Aorta (tissue), 5 donors: ENCODE results near the gene BMS1. TPM values are rescaled to one million over a fixed set of nuclear protein-coding genes. Genes with fewer than 3 reads are reported as not detected.

ENCODE experiments used
- ATAC-seq: fragments of 200-7000 bp; cut with Tn5 transposase; one replicate; pipeline ENCODE4 v1.9.1; 2022; ENCODE audit warnings: moderate library complexity; ENCODE audit not compliant: low FRiP score
- DNase-seq, 2 donors: peaks; one replicate each; pipeline ENCODE4 v3.0.0-alpha.2; 2020
- H3K27ac ChIP-seq, 2 donors: one replicate each; pipeline ENCODE4 v1.5.1; 2013; ENCODE audit warnings: low read length in 2 of 2, mild to moderate bottlenecking in 2 of 2, moderate library complexity in 2 of 2, control low read depth in 1 of 2, inconsistent platforms in 1 of 2, low read depth in 1 of 2
- H3K27me3 ChIP-seq, 2 donors: one replicate each; pipeline ENCODE4 v1.6.1; 2013; ENCODE audit warnings: control low read depth in 1 of 2, low read length in 1 of 2, mild to moderate bottlenecking in 1 of 2, moderate library complexity in 1 of 2; ENCODE audit not compliant: insufficient read depth in 2 of 2, control insufficient read depth in 1 of 2
- H3K36me3 ChIP-seq, 2 donors: one replicate each; pipeline ENCODE4 v1.6.1; 2013; ENCODE audit warnings: control low read depth in 1 of 2, low read length in 1 of 2, mild to moderate bottlenecking in 1 of 2; ENCODE audit not compliant: insufficient read depth in 2 of 2, control insufficient read depth in 1 of 2
- H3K4me1 ChIP-seq, 2 donors: one replicate each; pipeline ENCODE4 v1.6.1; 2013; ENCODE audit warnings: low read length in 2 of 2, control low read depth in 1 of 2, mild to moderate bottlenecking in 1 of 2, moderate library complexity in 1 of 2; ENCODE audit not compliant: insufficient read depth in 2 of 2, control insufficient read depth in 1 of 2
- H3K4me3 ChIP-seq, 2 donors: one replicate each; pipeline ENCODE4 v1.5.1; 2013; ENCODE audit warnings: low read length in 2 of 2, control low read depth in 1 of 2, mild to moderate bottlenecking in 1 of 2
- H3K9me3 ChIP-seq: one replicate; pipeline ENCODE4 v1.6.1; 2013; ENCODE audit warnings: mild to moderate bottlenecking, low read length; ENCODE audit not compliant: control insufficient read depth
- WGBS, 2 donors: extraction: QIAGEN DNeasy Blood & Tissue Kit; methylation state at CpG; one replicate each; pipeline ENCODE4 v1.1.7; 2013; 5-methylcytosine and 5-hydroxymethylcytosine counted together
- intact Hi-C, 2 donors: fragments of 100-400 bp; cut with DNase I; formaldehyde crosslinking; loops; one replicate each; pipeline versions ENCODE4 v1.14.2 to v1.15.0; 2022
- polyA plus RNA-seq, 2 donors: library from polyadenylated mRNA; stranded (reverse); fragments of 200-250 nt; gene quantifications; one replicate each; pipeline ENCODE4 v1.2.3, GENCODE V29; 2013
- total RNA-seq, 2 donors: library from RNA; stranded (reverse); fragmentation: NEBNext Ultra II Directional; extraction: Animal tissue kit (Norgen Biotek cat#: 25700); gene quantifications; one replicate each; pipeline ENCODE4 v1.2.1, GENCODE V29; 2021
- donor health status: healthy with polysubstance abuse.
- donor health status: Bipolar disorder and iron deficiency.
- donor health status: DM: no; HTN: no; CAD: no.
- donor health status: DM: no; HTN: no; CAD: no.
- donor health status: DM: yes; HTN: yes; CAD: no.

BMS1 gene
- total and polyA plus RNA-seq, 4 donors, result 4.3 to 13.4 (median 10.7) TPM

DNA sequence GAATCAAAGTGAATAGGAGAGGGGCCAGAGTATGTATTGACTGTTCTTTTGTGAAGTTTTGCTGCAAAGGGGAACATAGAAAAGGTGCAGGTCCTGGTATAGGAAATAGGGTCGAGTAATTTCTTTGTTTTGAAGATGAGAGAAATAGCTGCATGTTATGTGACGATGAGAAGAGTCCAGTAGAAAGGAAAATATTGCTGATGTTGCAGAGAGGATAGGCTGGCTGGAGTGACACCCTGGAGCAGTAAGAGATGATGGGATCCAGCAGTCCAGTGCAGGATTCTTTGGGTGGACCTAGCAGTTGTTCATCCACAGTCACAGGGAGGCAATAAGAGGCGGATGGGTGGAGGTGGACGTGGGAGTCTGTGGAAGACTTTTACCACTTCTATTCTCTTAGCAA is 2.1 kb upstream of the BMS1 start:
- Histone ChIP-seq H3K9me3 (no peaks in the 10 kb centered on the region), H3K36me3 (no peaks in the 10 kb centered on the region), H3K4me1 (no peaks in the 10 kb centered on the region), H3K27ac (no peak overlapping the region), H3K27me3 (no peaks in the 10 kb centered on the region), H3K4me3 (no peak overlapping the region)
- ATAC-seq (no peak), DNase-seq (no peak)
- intact Hi-C loops, result loop anchor here in 1 of 2 donors (10.0 kb wide), 1 partner anchor 354 kb away; the partner anchor contains the start of gene CSGALNACT2
- WGBS, 2 donors, result 83 to 85% methylated on average over 4 of the region's 4 CpGs

DNA sequence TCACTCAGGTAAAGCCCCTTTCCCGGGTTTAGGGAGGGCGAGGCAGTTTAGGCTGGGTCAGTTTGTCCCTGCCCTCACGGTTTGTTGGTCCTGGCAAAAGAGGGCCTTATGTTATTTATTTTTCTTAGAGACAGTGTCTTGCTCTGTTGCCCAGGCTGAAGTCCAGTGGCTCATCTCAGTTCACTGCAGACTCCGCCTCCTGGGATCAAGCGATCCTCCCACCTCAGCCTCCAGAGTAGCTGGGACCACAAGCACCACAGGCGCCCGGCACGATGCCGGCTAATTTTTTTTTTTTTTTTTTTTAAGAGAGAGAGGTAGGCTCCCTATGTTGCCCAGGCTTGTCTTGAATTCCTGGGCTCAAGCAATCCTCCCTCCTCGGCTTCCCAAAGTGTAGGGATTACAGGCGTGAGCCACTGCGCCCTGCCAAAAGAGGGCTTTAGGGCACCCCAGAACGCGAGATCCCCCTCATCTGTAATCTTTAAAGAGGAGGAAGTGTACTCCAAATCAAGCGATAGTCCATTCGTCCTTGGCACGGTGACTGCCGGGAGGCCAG is 626 bp upstream of the BMS1 start:
- Histone ChIP-seq H3K4me3 (peak overlapping the region; percentile 35 to 69), H3K27ac (peak overlapping the region; percentile 9 to 79), H3K4me1 (no peaks in the 10 kb centered on the region), H3K9me3 (no peaks in the 10 kb centered on the region), H3K36me3 (peaks cover 0 to 5% of the 10 kb centered on the region in 2 donors), H3K27me3 (no peaks in the 10 kb centered on the region)
- no peak for DNase-seq
- WGBS, 2 donors, result 29% methylated on average over 18 of the region's 18 CpGs
- intact Hi-C loops, result loop anchor here in 1 of 2 donors (2.0 to 10.0 kb wide), 2 partner anchors 27 to 353 kb away; partner anchors contain the start of gene CSGALNACT2
- ATAC-seq, result peak; percentile 47

DNA sequence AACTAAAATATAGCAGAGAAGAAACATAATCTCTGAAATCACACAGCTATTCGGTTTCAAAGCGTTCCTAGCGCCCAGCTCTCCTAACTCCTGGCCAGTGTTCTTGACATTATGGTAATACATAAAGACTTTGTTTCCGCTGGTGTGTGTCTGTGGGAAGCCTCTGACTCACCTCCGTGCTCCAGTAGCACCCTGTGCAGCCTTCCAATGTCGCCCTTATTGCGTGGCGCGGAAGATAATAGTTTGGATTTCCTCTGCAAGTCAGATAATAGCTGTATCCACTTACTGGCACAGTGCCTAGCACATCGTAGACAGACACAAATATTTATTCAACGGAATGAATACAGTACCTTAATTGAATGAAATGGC is 570 bp downstream of the BMS1 start:
- ATAC-seq, result no peak

DNA sequence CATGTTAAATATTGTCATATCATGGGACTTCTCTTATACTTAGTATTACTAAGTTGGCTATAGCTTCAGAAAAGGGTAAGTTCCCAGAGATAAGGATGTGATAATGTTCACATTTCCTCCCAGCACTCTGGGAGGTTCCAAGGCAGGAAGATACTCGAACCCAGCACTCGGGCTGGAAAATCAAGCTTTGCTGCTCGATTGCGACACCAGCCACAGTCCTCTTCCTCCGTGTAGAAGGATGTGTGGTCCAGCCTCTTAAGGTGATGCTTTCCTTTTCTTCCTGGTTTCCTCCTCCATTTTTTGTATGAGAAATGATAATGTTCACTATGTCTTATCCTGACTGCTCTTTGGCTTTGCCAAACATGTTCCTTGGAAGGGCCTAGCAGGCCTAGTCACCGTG is 3.2 kb downstream of the BMS1 start:
- Histone ChIP-seq H3K27ac (no peak overlapping the region), H3K4me3 (no peak overlapping the region), H3K36me3 (peaks cover 3 to 7% of the 10 kb centered on the region in 2 donors), H3K27me3 (no peaks in the 10 kb centered on the region), H3K9me3 (no peaks in the 10 kb centered on the region), H3K4me1 (no peaks in the 10 kb centered on the region)
- ATAC-seq, result no peak
- intact Hi-C loops, result loop anchor here in 1 of 2 donors (10.0 kb wide), 1 partner anchor 349 kb away; the partner anchor contains the start of gene CSGALNACT2
- WGBS, 2 donors, result 91 to 93% methylated on average over 6 of the region's 6 CpGs
- DNase-seq, result no peak

More for the DNA sequence above, 570 bp downstream of the BMS1 start:
- Histone ChIP-seq H3K27ac (no peak overlapping the region), H3K36me3 (peaks cover 0 to 5% of the 10 kb centered on the region in 2 donors), H3K27me3 (no peaks in the 10 kb centered on the region), H3K4me3 (peak overlapping the region; percentile 49 to 69), H3K9me3 (no peaks in the 10 kb centered on the region), H3K4me1 (no peaks in the 10 kb centered on the region)
- intact Hi-C loops, result loop anchor here in 1 of 2 donors (2.0 to 10.0 kb wide), 2 partner anchors 28 to 352 kb away; partner anchors contain the start of gene CSGALNACT2
- 1 to 2% methylated on average over 11 of the region's 11 CpGs for WGBS, 2 donors
- no peak for DNase-seq

DNA sequence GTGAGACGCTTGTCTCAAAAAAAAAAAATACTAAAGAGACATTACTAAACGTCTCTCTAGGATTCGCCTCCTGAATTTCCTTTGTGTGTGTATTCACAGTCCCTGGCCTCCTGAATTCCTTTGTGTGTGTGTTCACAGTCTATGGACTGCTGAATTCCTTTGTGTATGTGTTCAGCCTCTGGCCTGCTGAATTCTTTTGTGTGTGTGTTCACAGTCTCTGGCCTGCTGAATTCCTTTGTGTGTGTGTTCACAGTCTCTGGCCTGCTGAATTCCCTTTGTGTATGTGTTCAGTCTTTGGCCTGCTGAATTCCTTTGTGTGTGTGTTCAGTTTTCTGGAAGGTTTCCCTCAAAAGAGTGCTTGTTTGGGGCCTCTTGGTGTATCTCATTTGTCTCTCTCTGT is 8.2 kb downstream of the BMS1 start:
- intact Hi-C loops, result no loop called here
- H3K36me3 ChIP-seq, result peaks cover 16 to 23% of the 10 kb centered on the region in 2 donors
- no peak for ATAC-seq
- no peaks in the 10 kb centered on the region for H3K27me3 ChIP-seq
- no peak overlapping the region for H3K27ac ChIP-seq
- no peaks in the 10 kb centered on the region for H3K4me1 ChIP-seq
- WGBS, 2 donors, result 79 to 85% methylated on average over 3 of the region's 3 CpGs
- DNase-seq, result no peak
- no peaks in the 10 kb centered on the region for H3K9me3 ChIP-seq
- H3K4me3 ChIP-seq, result no peak overlapping the region

DNA sequence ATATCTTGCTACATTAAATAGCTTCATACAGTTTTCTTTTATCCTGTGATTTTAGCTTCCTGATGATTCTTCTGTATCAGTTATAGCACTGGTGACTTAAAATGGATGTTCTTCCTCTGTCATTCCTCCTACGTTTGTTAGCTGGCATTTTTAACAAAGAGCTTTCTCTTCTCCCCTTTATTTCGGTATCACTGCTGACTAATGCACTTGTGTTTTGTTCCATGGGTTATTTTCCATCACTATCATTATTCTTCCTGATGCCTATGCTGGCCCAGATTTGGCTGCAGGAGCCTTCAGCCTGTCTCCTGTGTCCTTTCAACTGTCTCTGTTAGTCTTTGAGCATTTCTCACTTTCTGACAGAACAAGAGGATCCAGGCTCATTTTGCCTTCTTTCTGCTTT is 13.1 kb downstream of the BMS1 start:
- 75 to 87% methylated on average over 2 of the region's 2 CpGs for WGBS, 2 donors
- DNase-seq (no peak), ATAC-seq (no peak)
- H3K9me3 ChIP-seq, result no peaks in the 10 kb centered on the region
- no peaks in the 10 kb centered on the region for H3K4me1 ChIP-seq
- H3K27me3 ChIP-seq, result no peaks in the 10 kb centered on the region
- H3K27ac ChIP-seq, result no peak overlapping the region
- peaks cover 28 to 31% of the 10 kb centered on the region in 2 donors for H3K36me3 ChIP-seq
- intact Hi-C loops, result no loop called here
- H3K4me3 ChIP-seq, result no peak overlapping the region

DNA sequence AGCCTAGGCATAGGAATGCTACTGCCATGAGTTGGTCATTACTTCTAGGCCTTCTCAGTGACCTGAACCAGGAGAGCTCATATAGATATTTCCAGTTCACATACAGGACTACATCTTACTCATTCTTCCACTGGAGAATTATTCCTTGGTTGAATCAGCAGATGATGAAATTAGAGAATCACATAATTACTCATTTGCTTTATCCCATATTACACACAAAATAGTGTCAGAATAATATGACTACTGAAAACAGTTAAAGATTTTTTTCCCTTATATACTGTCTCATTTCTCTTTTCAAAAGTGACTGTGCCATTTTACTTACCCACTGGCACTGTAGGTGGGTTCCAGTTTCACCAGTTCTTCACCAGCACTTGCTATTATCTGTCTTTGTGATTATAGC is 18.5 kb downstream of the BMS1 start:
- no peaks in the 10 kb centered on the region for H3K9me3 ChIP-seq
- no peaks in the 10 kb centered on the region for H3K27me3 ChIP-seq
- no peak overlapping the region for H3K4me3 ChIP-seq
- intact Hi-C loops, result no loop called here
- no peaks in the 10 kb centered on the region for H3K4me1 ChIP-seq
- no peak for ATAC-seq
- DNase-seq, result no peak
- H3K36me3 ChIP-seq, result peaks cover 11 to 19% of the 10 kb centered on the region in 2 donors
- no peak overlapping the region for H3K27ac ChIP-seq

DNA sequence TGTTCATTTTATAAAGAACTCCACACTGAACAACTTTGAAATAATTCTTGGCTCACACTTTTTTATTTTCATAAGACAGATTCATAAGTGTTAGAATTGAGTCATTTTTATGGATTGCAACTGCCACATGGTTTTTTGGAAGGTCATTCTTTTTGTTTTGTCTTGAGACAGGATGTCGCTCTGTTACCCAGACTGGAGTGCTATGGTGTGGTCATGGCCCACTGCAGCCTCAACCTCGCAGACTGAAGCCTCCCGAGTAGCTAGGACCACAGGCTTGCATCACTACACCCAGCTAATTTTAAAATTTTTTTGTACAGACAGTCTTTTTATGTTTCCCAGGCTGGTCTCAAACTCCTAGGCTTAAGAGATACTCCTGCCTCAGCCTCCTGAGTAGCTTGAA is 20.3 kb downstream of the BMS1 start:
- no peaks in the 10 kb centered on the region for H3K27me3 ChIP-seq
- no peak for ATAC-seq
- no peaks in the 10 kb centered on the region for H3K4me1 ChIP-seq
- intact Hi-C loops, result no loop called here
- H3K4me3 ChIP-seq, result no peak overlapping the region
- no peak for DNase-seq
- H3K9me3 ChIP-seq, result no peaks in the 10 kb centered on the region
- H3K27ac ChIP-seq, result no peak overlapping the region
- WGBS, 2 donors, result 84 to 89% methylated on average over 3 of the region's 3 CpGs
- H3K36me3 ChIP-seq, result peaks cover 10 to 11% of the 10 kb centered on the region in 2 donors

DNA sequence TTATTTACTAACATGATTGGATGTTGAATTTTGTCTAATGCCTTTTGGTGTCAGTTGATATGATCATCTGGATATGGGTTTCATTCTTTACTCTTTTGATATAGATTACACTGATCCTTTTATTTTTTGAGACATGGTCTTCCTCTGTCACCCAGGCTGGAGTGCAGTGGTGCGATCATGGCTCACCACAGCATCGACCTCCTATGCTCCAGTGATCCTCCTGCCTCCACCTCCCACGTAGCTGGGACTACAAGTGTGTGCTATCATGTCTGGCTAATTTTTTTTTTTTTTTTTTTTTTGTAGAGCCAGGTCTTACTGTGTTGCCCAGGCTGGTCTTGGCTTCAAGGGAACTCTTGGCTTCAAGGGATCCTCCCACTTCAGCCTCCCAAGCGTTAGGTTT is 27.1 kb downstream of the BMS1 start:
- Histone ChIP-seq H3K27me3 (no peaks in the 10 kb centered on the region), H3K9me3 (no peaks in the 10 kb centered on the region), H3K36me3 (no peaks in the 10 kb centered on the region), H3K4me1 (no peaks in the 10 kb centered on the region), H3K4me3 (no peak overlapping the region), H3K27ac (no peak overlapping the region)
- intact Hi-C loops, result no loop called here
- ATAC-seq (no peak), DNase-seq (no peak)
- 94% methylated on average over 4 of the region's 4 CpGs for WGBS, 2 donors
